Spleen (tissue), 11 donors: Measurements from ENCODE around the gene KLF7. TPM values are rescaled to one million over a fixed set of nuclear protein-coding genes. Genes with fewer than 3 reads are reported as not detected.

Experiments
- DNase-seq: peaks from one replicate; pipeline ENCODE4 v3.0.0-alpha.2; 2020
- H3K27ac ChIP-seq, 8 donors: fragments of 200-600 bp; sonication (generic) in 7 of 8; 1 replicate in 4 of 8; 2 replicates in 4 of 8; pipeline versions ENCODE4 v1.5.0 to v1.8.0; 2016 to 2021; ENCODE audit warnings: inconsistent platforms in 4 of 8, mild to moderate bottlenecking in 4 of 8, moderate library complexity in 1 of 8
- H3K27me3 ChIP-seq, 7 donors: fragments of 200-600 bp; sonication (generic) in 6 of 7; replicated peaks in 1 of 7; 1 replicate in 4 of 7; 2 replicates in 3 of 7; pipeline versions ENCODE4 v1.5.0 to v1.8.0; 2016 to 2021; ENCODE audit warnings: inconsistent platforms in 3 of 7, mild to moderate bottlenecking in 1 of 7
- H3K36me3 ChIP-seq, 6 donors: fragments of 200-600 bp; sonication (generic) in 5 of 6; 1 replicate in 4 of 6; 2 replicates in 2 of 6; pipeline versions ENCODE4 v1.5.0 to v1.8.0; 2016 to 2021; ENCODE audit warnings: inconsistent platforms in 2 of 6
- H3K4me1 ChIP-seq, 6 donors: fragments of 200-600 bp; sonication (generic) in 5 of 6; 1 replicate in 3 of 6; 2 replicates in 3 of 6; pipeline versions ENCODE4 v1.5.0 to v1.8.0; 2016 to 2021; ENCODE audit warnings: inconsistent platforms in 3 of 6
- H3K4me3 ChIP-seq, 8 donors: fragments of 200-600 bp; sonication (generic) in 7 of 8; 1 replicate in 4 of 8; 2 replicates in 4 of 8; pipeline versions ENCODE4 v1.5.0 to v1.8.0; 2016 to 2021; ENCODE audit warnings: inconsistent platforms in 4 of 8, mild to moderate bottlenecking in 4 of 8, moderate library complexity in 2 of 8
- H3K9me3 ChIP-seq, 8 donors: fragments of 200-600 bp; sonication (generic) in 7 of 8; 1 replicate in 4 of 8; 2 replicates in 4 of 8; pipeline versions ENCODE4 v1.5.0 to v1.8.0; 2016 to 2021; ENCODE audit warnings: inconsistent platforms in 4 of 8
- POLR2A ChIP-seq, 3 donors: fragments of 450-650 bp; IDR thresholded peaks; one replicate each; pipeline ENCODE4 v1.5.1; 2017; ENCODE audit warnings: antibody characterized with exemption in 3 of 3, mild to moderate bottlenecking in 1 of 3
- POLR2AphosphoS5 ChIP-seq, 3 donors: sonication (generic); formaldehyde crosslinking; IDR thresholded peaks; one replicate each; pipeline ENCODE4 v1.5.1; 2017; ENCODE audit warnings: antibody characterized with exemption in 3 of 3
- WGBS, 5 donors: extraction: QIAGEN DNeasy Blood & Tissue Kit in 3 of 5; methylation state at CpG; one replicate each; pipeline versions ENCODE4 v1.1.5 to v1.1.7; 2013 to 2018; 5-methylcytosine and 5-hydroxymethylcytosine counted together
- intact Hi-C: fragments of 100-400 bp; cut with DNase I; formaldehyde crosslinking; loops from one replicate; pipeline ENCODE4 v1.15.0; 2023; ENCODE audit warnings: low total_unique reads
- polyA plus RNA-seq, 3 donors: library from polyadenylated mRNA; stranded (reverse); fragments of 200-250 nt; gene quantifications; one replicate each; pipeline ENCODE4 v1.2.1, GENCODE V29; 2013
- total RNA-seq, 7 donors: library from RNA; depleted of rRNA in 3 of 7; stranded (reverse); fragments of >200 nt in 3 of 7; fragmentation: NEBNext Ultra II Directional in 4 of 7; extraction: Animal tissue kit (Norgen Biotek cat#: 25700) in 4 of 7; gene quantifications; one replicate each; pipeline versions ENCODE4 v1.1.0 to v1.2.1, GENCODE V29; 2016 to 2021
- TF ChIP-seq, protein P1 (sequence below), 11 experiments: fragments of 200-600 bp in 7 of 11; fragments of 450-650 bp in 4 of 11; sonication (generic) in 4 of 11; IDR thresholded peaks in 8 of 11; conservative IDR thresholded peaks in 3 of 11; 1 replicate in 7 of 11; 2 replicates in 4 of 11; pipeline versions ENCODE4 v1.4.0 to v1.8.0; 2016 to 2021; ENCODE audit warnings: antibody characterized with exemption in 11 of 11, inconsistent platforms in 4 of 11, mild to moderate bottlenecking in 1 of 11
- donor health status: healthy with polysubstance abuse.
- donor health status: DM: no; HTN: no; CAD: no; lungs with moderate emphysema.
- donor health status: DM: no; HTN: no; CAD: no.
- donor health status: Bipolar disorder and iron deficiency.
- donor health status: healthy.
- donor health status: DM: no; HTN: no; CAD: no.
- donor health status: DM: yes; HTN: yes; CAD: no.

Gene KLF7
- total and polyA plus RNA-seq, 10 donors: 2.9 to 74.4 (median 27.8) TPM

DNA sequence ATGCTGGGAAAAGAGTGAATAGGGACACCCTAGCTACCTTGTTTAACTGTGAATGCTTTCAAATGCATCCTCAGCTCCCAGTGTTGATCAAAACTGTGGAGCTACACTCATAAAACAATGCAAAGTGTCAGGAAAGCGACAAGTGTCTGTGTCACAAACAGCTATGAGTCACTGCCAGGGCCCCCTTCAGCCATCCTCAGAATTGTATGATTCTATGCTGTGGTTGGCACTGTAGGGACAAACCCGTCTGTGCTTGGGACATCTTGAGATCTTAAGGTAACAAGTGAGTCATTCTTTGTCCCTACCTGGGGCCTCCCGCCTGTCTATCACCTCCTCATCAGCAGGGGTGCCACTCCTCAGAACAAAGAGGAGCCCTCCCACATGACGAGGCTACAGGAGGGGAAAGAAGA is 42.4 kb downstream of the KLF7 start:
- 60 to 86% (median 74%) methylated on average over 4 of the region's 4 CpGs for WGBS, 5 donors
- Histone ChIP-seq H3K27ac (peak overlapping the region in 3 of 8 donors; percentile 30 to 33 (median 32)), H3K4me3 (no peak overlapping the region), H3K36me3 (peaks cover 0 to 57% (median 10%) of the 10 kb centered on the region in 6 donors), H3K4me1 (peaks cover 10 to 57% (median 23%) of the 10 kb centered on the region in 6 donors), H3K9me3 (no peaks in the 10 kb centered on the region), H3K27me3 (no peaks in the 10 kb centered on the region)
- no peak for DNase-seq
- TF ChIP-seq POLR2AphosphoS5 (IDR thresholded peaks at IDR 0.05) (no peak), POLR2A (IDR thresholded peaks at IDR 0.05) (no peak)
- TF ChIP-seq, protein P1, sequence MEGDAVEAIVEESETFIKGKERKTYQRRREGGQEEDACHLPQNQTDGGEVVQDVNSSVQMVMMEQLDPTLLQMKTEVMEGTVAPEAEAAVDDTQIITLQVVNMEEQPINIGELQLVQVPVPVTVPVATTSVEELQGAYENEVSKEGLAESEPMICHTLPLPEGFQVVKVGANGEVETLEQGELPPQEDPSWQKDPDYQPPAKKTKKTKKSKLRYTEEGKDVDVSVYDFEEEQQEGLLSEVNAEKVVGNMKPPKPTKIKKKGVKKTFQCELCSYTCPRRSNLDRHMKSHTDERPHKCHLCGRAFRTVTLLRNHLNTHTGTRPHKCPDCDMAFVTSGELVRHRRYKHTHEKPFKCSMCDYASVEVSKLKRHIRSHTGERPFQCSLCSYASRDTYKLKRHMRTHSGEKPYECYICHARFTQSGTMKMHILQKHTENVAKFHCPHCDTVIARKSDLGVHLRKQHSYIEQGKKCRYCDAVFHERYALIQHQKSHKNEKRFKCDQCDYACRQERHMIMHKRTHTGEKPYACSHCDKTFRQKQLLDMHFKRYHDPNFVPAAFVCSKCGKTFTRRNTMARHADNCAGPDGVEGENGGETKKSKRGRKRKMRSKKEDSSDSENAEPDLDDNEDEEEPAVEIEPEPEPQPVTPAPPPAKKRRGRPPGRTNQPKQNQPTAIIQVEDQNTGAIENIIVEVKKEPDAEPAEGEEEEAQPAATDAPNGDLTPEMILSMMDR (IDR thresholded peaks at IDR 0.05 in 8 of 11, conservative IDR thresholded peaks at IDR 0.05 in 3 of 11): no peak
- intact Hi-C loops: no loop called here

- H3K36me3 ChIP-seq: peaks cover 0 to 59% (median 10%) of the 10 kb centered on the region in 6 donors
- WGBS, 5 donors: 81 to 95% (median 86%) methylated on average over 5 of the region's 5 CpGs
- no peak for TF ChIP-seq POLR2AphosphoS5 (IDR thresholded peaks at IDR 0.05)
- TF ChIP-seq POLR2A (IDR thresholded peaks at IDR 0.05): no peak
- TF ChIP-seq, protein P1 (IDR thresholded peaks at IDR 0.05 in 8 of 11, conservative IDR thresholded peaks at IDR 0.05 in 3 of 11): no peak
- peaks cover 10 to 52% (median 23%) of the 10 kb centered on the region in 6 donors for H3K4me1 ChIP-seq
- no peaks in the 10 kb centered on the region for H3K9me3 ChIP-seq
- no peak for DNase-seq
- peak overlapping the region in 3 of 8 donors; percentile 30 to 43 (median 32) for H3K27ac ChIP-seq
- no peaks in the 10 kb centered on the region for H3K27me3 ChIP-seq
- intact Hi-C loops: no loop called here
- H3K4me3 ChIP-seq: no peak overlapping the region
Observed at GRCh38 chr2:207122651-207123334, 43.0 kb downstream of the KLF7 start.

- Histone ChIP-seq H3K36me3 (peaks cover 0 to 59% (median 10%) of the 10 kb centered on the region in 6 donors), H3K27ac (peak overlapping the region in 3 of 8 donors; percentile 30 to 43 (median 32)), H3K27me3 (no peaks in the 10 kb centered on the region), H3K4me3 (no peak overlapping the region), H3K4me1 (peaks cover 10 to 43% (median 22%) of the 10 kb centered on the region in 6 donors), H3K9me3 (no peaks in the 10 kb centered on the region)
- WGBS, 5 donors: 57 to 83% (median 69%) methylated on average over 1 of the region's 1 CpG
- no peak for DNase-seq
- TF ChIP-seq POLR2AphosphoS5 (IDR thresholded peaks at IDR 0.05) (peak in 1 of 3 donors; percentile 33), POLR2A (IDR thresholded peaks at IDR 0.05) (no peak)
- intact Hi-C loops: no loop called here
Observed at GRCh38 chr2:207121784-207122183, 44.0 kb downstream of the KLF7 start.

- TF ChIP-seq POLR2AphosphoS5 (IDR thresholded peaks at IDR 0.05) (no peak), POLR2A (IDR thresholded peaks at IDR 0.05) (no peak)
- TF ChIP-seq, protein P1 (IDR thresholded peaks at IDR 0.05 in 8 of 11, conservative IDR thresholded peaks at IDR 0.05 in 3 of 11): no peak
- Histone ChIP-seq H3K27me3 (no peaks in the 10 kb centered on the region), H3K4me3 (no peak overlapping the region), H3K4me1 (peaks cover 10 to 48% (median 28%) of the 10 kb centered on the region in 6 donors), H3K27ac (no peak overlapping the region), H3K9me3 (no peaks in the 10 kb centered on the region), H3K36me3 (peaks cover 0 to 56% (median 8%) of the 10 kb centered on the region in 6 donors)
- no peak for DNase-seq
- 90 to 93% (median 92%) methylated on average over 4 of the region's 4 CpGs for WGBS, 5 donors
- intact Hi-C loops: no loop called here
Observed at GRCh38 chr2:207119048-207119447, 46.7 kb downstream of the KLF7 start.
